Measurements from ENCODE around the gene NKX6-2.
"Not testable (repeated sequence)": the region's sequence is repeated elsewhere in the genome, so short reads cannot be mapped to it uniquely, and the experiment has no call there.

NKX6-2 gene

DNA sequence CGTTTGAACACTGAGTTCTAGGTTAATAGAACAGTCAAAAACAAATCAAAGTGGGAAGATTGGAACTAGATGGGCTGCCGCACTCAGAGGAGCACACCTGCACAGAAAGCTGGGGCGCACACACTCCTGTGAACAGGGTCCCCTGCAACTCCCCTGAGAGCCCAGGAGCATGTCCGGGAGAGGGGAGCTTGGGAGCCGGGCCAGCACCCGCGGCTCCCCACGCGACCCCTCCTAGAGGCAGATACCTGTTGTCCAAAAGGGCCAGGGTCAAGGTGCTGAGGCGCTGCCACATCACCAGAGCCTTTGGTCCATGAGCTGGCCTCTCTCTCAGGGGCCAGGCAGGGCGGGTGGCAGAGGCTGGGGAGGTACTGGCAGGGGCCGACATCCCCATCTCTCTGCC is 5.6 kb downstream of the NKX6-2 start:
- no peak for DNase-seq (ENCODE audit: low read depth)

DNA sequence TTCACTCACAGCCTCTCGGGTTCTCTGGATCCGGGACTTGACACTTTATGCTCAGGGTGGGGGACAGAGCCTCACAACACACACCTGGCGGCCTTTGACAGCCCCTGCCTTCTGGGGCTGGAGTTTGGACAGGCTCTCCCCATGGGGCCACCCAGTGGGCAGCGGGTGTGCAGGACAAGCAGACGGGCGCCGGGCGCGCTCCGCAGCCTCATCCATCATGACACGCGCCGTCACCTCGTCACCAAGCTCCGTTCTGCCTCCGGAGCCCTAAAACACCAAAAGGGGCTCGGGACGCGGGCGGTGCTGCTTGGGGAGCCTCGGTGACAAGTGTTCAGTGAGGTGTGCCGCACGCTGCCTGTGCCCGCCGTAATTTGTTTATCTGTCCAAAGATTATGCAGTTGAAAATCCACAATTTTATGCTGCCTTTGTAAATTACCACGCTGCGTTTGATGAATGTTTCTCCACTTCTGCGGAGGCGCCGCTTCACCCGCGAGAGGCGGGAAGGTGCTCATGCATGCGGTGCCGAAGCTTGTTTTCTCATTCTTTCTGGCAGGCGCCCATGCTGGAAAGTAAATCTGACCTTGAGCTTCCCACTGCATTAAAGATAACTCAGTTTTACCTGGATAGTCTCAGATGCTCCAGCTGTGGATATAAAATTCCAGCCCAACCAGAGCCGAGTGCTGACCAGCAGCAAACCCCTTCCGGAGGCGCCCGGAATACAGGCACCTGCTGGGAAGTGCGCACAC is 6.2 kb downstream of the NKX6-2 start:
- no peak for DNase-seq (ENCODE audit: low read depth)

DNA sequence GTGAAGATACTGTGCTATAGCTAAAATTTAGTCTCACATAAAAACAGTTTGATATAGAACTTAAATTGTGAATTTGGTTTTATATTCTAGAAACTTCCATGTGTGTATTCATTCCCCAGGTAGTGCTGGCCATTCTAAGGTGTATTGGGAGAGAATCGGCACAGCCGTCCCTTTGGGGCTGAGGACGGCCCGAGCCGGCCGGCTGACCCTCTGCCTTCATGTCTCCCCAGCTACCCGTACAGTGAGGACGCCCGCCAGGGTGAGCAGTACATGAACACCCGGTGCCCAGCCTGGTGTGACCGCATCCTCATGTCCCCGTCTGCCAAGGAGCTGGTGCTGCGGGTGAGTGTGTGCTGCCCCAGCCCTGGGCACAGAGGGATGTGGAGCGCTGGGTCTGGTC is 8.5 kb downstream of the NKX6-2 start:
- no peak for DNase-seq (ENCODE audit: low read depth)

DNA sequence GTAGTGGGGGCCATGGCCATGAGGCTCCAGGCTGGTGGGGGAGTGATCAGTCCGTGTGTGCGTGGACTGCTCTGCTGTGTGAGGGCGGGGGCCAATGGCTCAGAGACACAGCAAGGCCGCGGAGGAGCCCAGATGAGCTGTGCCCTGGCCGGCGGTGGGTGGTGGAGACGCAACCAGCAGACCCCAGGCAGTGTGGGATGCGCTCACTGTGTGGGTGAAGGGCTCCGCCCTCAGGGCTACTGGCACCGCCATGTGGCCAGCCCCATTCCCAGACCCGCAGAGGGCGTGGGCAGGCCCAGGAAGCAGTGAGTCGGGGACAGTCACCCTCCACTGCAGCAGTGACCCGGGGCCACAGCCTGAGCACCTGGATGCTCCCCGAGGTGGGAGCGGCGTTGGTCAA is 9.1 kb downstream of the NKX6-2 start:
- no peak for DNase-seq (ENCODE audit: low read depth)

DNA sequence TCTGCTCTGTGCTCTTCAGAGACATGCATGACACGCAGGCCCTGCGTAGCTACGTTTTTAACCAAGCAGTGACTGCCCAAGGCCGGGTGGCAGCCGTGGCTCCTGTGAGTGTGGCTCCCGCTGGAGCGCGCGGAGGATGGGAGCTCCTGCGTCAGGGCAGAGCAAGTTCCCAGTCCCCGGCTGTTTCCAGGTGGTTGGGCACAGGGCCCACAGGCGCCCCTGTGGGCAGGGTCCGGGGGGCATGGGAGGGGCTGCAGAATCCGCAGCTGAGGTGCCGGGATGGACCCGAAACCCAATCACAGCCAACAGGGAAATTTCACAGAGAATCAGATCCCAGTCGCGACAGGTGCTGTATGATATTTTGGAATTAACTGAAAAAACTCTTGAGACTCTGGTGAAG is 9.8 kb downstream of the NKX6-2 start:
- no peak for DNase-seq (ENCODE audit: low read depth)

DNA sequence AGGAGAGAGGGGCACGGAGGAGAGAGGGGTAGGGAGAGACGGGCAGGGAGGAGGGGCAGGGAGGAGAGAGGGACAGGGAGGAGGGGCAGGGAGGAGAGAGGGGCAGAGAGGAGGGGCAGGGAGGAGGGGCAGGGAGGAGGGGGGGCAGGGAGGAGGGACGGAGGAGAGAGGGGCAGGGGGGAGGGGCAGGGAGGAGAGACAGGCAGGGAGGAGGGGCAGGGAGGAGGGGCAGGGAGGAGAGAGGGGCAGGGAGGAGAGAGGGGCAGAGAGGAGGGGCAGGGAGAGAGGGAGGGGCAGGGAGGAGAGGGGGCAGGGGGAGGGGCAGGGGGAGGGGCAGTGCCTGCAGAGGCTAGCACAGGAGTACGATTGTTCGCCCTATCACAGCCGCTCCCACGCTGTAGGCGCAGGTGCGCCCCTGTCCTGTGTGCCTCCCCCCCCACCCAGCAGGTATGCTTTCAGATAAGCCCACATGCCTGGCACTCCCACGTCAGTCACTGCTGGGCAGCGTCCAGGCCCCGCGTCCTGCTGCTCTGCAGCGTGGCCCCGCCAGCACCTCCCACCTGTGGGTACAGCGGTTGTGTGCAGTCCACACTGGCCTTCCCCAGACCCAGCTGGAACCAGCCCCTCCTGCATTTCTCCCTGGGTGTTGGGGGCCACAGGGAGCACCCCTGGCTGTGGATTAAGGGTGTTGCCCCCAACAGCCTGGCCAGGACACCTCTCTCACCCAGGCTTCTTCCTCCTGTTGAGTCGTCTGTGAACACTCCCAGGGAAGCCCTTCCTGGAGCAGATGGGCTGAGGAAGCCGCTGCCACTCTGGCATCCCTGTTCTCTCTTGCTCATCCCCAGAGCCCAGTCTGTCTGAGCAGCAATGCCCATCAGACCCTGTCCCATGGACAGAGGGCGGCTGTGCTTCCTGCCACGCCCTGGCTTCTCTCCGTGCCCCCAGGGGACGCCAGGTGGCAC is 10.8 kb downstream of the NKX6-2 start:
- no peak for DNase-seq (ENCODE audit: low read depth)

DNA sequence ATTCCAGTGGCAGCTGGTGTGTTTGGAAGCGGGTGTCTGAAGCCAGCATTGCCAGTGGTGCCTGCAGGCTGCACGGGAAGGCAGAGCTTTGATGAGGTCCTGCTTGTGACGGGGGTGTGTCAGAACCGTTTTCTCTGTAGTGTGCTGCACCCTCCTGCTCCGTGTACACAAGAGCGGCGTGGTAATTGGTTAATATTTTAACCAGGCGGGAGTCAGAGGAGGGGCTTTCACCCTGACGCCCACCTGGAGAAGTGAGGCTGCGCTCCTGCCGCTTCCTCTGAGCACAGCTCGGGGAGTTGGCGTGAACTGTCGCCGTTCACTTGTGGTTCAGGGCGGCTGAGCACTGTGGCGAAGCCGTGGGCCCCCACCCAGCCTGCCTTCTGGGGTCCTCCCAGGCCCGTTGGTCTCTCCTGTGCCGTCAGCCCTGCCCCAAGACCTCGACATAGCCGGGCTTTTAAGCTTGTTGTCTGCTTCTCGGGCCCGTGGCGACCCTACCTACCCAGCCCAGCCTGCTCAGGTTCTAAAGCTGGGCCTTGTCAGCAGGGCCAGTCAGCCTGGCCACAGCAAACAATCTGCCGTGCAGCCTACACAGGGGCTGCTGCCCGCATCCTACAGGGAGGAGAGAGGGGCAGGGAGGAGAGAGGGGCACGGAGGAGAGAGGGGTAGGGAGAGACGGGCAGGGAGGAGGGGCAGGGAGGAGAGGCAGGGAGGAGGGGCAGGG is 11.6 kb downstream of the NKX6-2 start:
- no peak for DNase-seq (ENCODE audit: low read depth)

DNA sequence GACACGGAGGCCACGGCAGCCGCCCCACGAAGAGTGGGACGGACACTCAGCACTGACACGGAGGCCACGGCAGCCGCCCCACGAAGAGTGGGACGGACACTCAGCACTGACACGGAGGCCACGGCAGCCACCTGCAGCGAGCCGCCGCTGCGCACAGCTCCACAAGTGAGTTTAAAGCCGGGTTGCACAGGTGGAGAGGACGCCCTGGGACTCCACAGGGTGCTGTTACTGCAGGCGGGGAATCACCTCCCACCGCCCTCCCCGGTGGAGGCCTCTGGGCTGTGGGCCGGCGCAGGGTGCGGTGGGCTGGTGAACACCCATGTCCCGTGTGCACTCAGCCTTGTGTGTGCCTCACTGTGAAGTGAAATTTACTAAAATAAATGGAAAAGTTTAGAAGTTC is 13.1 kb downstream of the NKX6-2 start:
- DNase-seq (ENCODE audit: low read depth), result not testable (repeated sequence)

DNA sequence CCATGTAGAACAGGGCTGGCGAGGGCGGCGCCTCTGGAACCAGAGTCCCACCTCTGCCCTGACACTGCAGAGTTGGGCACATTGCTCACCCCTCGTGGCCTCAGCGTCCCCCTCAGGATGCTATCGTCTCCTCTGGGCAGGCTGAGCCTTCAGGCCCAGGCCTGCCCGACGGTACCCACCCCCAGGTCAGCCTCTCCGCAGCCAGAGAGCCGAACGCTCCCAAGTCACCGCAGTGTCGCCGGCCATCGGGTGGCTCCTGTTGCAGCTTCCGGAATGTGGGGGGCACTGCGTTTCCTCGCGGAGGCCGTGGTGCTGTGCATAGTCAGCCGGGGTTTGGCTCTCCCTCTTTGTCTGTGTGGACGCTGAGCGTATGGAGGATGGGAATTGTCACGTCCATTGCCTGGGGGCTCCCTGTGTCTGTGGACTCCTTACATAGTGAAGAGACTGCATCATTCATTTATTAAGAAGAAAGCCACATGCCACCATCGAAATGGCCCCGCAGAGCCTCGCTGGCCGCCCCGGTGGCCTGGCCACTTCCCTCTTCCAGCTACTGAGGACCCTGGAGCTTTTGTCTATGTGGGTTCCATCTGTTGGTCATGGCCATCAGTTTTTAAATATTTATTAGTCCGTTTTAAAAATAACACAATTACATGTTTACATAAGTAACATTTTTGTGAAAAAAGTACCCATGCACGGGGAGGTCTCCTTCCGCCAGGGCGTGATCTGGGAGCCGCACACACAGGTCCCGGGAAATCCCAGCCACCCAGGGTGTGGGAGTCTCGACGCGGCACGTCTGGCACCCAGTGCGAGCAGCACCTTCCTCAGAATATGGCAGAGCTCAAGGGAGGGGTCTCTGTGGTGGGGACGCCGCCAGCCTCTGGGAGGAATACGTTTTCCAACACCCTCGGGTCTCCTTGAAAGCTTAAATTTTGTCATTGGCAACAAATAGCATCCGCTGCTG is 15.6 kb downstream of the NKX6-2 start:
- DNase-seq (ENCODE audit: low read depth), result no peak

DNA sequence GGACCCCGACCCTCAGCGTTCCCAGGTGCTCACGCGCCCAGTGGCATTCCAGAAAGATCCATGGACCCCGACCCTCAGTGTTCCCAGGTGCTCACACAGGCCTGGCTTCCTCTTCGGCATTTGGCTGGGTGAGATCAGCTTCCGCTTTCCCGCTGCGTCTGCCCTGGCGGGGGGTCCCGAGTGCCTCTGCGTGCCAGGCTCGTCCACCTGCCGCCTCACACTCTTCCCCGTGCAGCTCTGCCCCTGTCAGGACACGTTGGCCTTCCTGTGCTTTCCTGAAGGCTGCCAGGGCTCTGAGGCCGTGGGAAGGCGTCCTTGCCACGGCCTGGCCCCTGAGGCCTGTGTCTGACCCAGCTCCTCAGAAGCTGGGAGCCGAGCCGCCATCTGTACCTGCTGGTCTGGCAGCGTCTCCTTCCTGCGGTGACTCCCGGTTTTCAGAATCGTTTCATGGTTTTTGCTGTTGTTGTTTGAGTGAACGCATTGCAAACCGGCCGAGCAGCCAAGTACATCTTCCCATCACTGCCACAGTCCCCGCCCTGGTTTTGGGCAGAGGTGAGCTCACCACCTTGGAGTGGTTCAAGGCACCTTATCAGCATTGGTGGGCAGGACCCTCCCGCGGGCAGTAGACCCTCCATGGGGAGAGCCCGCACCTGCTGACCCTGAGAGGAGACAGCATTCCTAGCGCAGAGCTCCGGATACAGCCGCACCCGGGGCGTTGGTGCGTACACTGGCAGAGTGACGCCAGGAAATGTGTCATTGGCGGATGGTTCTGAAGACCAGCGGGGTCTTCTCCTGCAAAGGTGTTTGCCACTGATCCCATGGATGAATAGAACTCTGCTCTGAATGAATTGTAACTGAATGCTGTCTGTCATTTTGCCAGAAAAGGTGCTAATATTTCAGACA is 17.4 kb downstream of the NKX6-2 start:
- no peak for DNase-seq (ENCODE audit: low read depth)

DNA sequence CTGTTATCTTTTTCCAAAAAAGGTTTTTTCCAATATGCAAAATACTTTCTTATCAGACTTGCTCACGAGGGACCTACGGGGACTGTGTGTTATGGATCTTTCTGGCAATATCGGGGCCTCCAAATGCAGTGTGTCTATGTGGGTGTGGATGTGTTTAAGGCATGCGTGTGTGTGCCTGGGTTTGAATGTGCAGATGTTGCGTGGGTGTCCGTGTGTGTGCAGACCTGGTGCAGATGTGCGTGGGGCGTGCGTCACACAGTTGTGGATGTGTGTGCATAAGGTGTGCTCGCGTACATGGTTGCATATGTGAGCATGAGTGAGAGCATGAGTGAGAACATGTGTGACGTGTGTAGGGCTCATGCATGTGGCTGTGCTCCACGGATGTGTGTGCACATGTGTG is 19.7 kb downstream of the NKX6-2 start:
- DNase-seq (ENCODE audit: low read depth), result no peak

DNA sequence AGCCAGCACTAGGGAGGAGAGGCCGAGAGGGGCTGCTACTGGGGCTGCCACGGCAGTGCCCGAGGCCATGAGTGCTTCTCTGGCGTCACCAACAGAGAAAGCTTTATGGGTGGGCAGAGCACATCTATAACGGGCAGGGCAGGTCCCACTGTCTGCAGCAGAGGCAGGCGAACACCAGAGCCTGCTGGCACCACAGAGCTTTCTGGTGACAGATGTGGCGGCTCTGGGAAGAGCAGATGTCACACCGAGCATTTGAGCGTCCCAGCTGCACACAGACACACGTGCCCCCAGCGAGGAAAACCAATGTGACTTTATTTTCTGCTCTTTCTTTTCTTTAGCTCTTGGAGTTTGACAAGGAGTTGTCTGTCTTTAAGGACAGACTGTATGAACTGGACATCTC is 20.5 kb downstream of the NKX6-2 start:
- no peak for DNase-seq (ENCODE audit: low read depth)

DNA sequence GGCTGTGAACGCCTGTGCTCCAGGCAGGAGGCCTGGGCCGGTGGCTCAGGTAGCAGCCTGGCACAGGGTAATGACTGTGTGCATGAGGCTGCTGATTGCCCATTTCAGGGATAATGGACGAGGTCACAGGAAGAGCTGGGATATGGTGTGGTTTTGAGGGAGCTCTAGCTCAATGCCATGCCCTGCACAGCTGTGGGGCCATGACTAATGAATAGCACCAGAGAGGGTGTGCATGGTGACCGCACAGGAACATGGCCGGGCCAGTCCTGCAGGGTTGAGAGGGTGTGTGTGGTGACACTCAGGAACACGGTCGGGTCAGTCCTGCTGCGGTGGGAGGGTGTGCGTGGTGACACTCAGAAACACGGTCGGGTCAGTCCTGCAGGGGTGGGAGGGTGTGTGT is 21.8 kb downstream of the NKX6-2 start:
- DNase-seq (ENCODE audit: low read depth), result no peak

DNA sequence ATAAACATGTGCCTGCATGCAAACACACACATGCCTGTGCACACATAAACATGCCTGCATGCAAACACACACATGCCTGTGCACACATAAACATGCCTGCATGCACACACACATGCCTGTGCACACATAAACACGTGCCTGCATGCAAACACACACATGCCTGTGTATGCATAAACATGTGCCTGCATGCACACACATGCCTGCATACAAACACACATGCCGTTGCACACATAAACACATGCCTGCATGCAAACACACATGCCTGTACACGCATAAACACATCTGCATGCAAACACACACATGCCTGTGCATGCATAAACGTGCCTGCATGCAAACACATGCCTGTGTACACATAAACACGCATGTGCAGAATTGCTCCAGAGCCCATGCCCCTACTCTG is 22.4 kb downstream of the NKX6-2 start:
- no peak for DNase-seq (ENCODE audit: low read depth)

DNA sequence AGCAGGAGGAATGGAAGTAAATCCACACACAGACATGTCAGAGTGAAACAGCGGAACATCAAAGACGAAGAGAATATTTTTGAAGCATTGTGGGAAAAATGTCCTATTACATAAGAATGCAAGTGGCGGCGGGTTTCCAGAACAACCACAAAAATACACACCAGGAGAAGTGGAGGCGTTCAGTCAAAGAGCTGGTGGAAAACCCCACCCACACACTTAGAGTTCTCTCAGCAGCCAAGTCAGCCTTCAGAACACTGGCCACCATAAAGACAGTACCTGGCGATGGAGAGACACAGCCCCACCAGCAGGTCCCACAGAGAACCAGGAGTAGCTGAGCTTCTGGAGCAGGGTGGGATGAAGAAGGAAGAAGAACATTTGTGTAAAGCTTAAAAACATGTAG is 23.7 kb downstream of the NKX6-2 start:
- DNase-seq (ENCODE audit: low read depth), result no peak

DNA sequence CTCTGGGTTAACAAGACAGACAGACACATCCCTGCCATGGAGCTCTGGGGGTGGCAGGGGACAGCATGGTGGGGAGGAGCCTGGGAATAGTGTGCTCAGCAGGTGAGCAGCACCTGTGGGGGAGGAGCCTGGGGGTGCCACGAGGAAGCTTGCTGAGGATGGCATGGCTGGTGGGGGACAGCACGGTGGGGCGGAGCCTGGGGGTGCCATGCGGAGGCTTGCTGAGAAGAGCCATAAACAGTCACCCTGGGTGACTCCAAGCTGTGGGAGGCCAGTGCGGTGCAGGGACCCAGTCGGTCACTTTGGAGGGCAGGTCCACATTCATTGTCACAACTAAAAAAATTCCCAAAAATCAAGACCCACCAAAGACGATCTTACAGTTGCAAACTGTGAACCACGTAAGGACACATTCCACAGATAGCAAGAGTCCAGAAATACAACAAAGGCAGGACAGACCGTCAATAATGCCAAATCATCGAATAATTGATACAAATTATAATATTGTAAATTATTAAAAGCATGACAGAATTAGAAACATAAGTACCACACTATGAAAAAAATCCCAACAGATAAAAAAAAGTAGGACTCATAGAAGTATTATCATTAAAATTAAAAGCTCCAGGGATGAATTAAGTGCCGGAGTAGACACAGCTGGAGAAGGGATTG is 24.4 kb downstream of the NKX6-2 start:
- no peak for DNase-seq (ENCODE audit: low read depth)

DNA sequence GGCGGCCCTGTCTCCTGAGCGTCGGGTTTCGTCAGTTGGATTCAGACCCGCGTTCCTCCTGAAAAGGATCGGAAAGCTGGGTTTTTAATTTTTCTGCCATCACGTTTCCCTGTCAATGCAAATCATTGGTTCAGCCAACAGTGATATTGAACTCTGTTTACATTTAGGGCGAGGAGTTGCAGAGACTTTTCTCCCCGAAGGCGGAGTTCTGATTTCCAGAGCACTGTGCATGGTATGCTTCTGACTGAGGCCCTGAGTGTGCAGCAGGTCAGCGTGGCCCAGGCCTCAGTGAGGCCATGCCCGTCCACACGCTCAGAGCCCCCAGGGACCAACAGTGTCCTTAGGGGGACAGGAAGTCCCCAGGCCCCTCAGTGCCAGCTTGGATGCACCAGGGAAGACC is 27.1 kb downstream of the NKX6-2 start:
- DNase-seq (ENCODE audit: low read depth), result no peak

DNA sequence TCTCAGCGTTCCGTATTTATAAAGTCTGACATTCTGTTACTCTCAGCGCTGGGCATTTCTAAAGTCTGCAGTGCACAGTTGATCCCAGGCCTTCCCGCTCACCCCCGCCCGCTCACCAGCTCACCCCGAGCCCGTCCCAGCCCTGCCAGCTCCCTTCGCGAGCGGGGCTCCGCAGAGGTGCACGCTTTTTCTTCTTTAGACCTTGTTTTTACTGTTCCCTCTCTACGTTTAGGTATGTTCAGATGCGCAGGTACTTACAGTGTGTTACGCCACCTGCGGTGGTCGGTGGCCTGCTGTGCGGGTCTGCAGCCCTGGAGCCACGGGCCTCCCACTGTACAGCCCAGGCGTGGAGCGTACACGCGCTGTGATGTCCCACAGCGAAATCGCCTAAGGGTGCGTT is 28.8 kb downstream of the NKX6-2 start:
- DNase-seq (ENCODE audit: low read depth), result no peak

DNA sequence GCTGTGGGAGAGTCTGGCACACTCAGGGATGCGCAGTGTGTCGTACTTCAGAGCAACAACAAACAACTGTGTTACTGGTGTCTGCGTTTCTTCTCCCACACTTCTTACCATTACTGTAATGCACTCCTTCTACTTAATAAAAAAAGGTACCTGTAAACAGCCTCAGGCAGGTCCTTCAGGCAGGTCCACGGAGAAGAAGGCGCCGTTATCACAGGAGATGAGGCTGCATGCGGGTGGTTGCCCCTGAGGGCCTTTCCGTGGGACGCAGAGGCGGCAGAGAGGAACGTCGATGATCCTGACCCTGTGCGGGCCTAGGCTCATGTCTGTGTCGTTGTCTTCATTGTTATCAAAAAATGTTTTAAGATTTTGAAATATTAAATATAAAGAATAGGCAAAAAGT is 29.4 kb downstream of the NKX6-2 start:
- DNase-seq (ENCODE audit: low read depth), result no peak

DNA sequence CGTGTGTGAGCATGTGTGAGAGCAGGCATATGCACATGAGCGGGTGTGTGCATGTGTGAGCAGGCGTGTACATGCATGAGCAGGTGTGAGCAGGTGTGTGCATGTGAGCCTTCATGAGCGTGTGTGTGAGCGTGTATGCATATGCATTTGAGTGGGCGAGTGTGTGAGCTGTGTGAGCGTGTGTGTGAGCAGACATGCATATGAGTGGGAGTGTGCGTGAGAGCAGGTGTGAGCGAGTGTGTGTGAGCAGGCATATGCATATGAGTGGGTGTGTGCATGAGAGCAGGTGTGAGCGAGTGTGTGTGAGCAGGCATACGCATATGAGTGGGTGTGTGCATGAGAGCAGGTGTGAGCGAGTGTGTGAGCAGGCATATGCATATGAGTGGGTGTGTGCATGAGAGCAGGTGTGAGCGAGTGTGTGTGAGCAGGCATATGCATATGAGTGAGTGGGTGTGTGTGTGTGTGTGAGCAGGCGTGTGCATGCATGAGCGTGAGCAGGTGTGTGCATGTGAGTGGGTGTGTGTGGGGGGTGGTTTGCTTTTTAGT is 30.7 kb downstream of the NKX6-2 start:
- DNase-seq (ENCODE audit: low read depth), result no peak

Measured in stromal cell of bone marrow (primary cell).